Stimulated activated CD8-positive, alpha-beta memory T cell treated with anti-CD3 and anti-CD28 coated beads, Interleukin-7, amount 100 ng/mL, for 24 hours (primary cell): ENCODE results near the gene BCL2.
"Not testable (repeated sequence)": the region's sequence is repeated elsewhere in the genome, so short reads cannot be mapped to it uniquely, and the experiment has no call there.

Source experiments
- DNase-seq: peaks from one replicate; pipeline ENCODE4 v3.0.0-alpha.2; 2020; ENCODE audit warnings: low read depth

BCL2 gene

GRCh38 chr18:63319383-63320122 lies at the start of gene BCL2:
Gene BCL2 (minus strand): TSS chr18:63319769.
- DNase-seq: no peak

- no peak for DNase-seq
Observed at GRCh38 chr18:63368611-63369010, 49.0 kb upstream of the BCL2 start.

- peak; percentile 64 for DNase-seq
Observed at GRCh38 chr18:63367053-63367953, 47.7 kb upstream of the BCL2 start, which contains the start of gene KDSR. Gene KDSR (minus strand): TSS chr18:63367206. CDS start chr18:63367118, 88 bp downstream.

GRCh38 chr18:63366213-63367052 lies 46.9 kb upstream of the BCL2 start:
- peak; percentile 45 for DNase-seq

GRCh38 chr18:63365876-63366212 lies 46.3 kb upstream of the BCL2 start:
- DNase-seq: no peak

GRCh38 chr18:63363951-63364350 lies 44.4 kb upstream of the BCL2 start:
- no peak for DNase-seq

GRCh38 chr18:63363420-63363819 lies 43.9 kb upstream of the BCL2 start:
- not testable (repeated sequence) for DNase-seq

GRCh38 chr18:63356272-63356896 lies 36.8 kb upstream of the BCL2 start:
- no peak for DNase-seq

GRCh38 chr18:63350230-63350629 lies 30.7 kb upstream of the BCL2 start:
- no peak for DNase-seq

GRCh38 chr18:63348508-63349136 lies 29.1 kb upstream of the BCL2 start:
- no peak for DNase-seq

GRCh38 chr18:63346480-63347183 lies 27.1 kb upstream of the BCL2 start:
- no peak for DNase-seq

GRCh38 chr18:63346031-63346430 lies 26.5 kb upstream of the BCL2 start:
- no peak for DNase-seq

- DNase-seq: no peak
Observed at GRCh38 chr18:63344918-63345317, 25.3 kb upstream of the BCL2 start.

GRCh38 chr18:63344263-63344662 lies 24.7 kb upstream of the BCL2 start:
- no peak for DNase-seq

- DNase-seq: no peak
Observed at GRCh38 chr18:63342206-63342605, 22.6 kb upstream of the BCL2 start.

- DNase-seq: no peak
Observed at GRCh38 chr18:63339920-63340484, 20.4 kb upstream of the BCL2 start.

- DNase-seq: no peak
Observed at GRCh38 chr18:63336366-63337099, 17.0 kb upstream of the BCL2 start.

GRCh38 chr18:63331105-63331504 lies 11.5 kb upstream of the BCL2 start:
- DNase-seq: no peak

GRCh38 chr18:63329431-63330145 lies 10.0 kb upstream of the BCL2 start:
- no peak for DNase-seq
